GM18526 (cell line): ENCODE data around the gene CHMP2A.

ENCODE experiments used
- POLR2A ChIP-seq: IDR thresholded peaks from 3 replicates; pipeline ENCODE4 v1.6.1; 2011; ENCODE audit not compliant: insufficient read length; ENCODE audit errors: extremely low read depth

CHMP2A gene

DNA sequence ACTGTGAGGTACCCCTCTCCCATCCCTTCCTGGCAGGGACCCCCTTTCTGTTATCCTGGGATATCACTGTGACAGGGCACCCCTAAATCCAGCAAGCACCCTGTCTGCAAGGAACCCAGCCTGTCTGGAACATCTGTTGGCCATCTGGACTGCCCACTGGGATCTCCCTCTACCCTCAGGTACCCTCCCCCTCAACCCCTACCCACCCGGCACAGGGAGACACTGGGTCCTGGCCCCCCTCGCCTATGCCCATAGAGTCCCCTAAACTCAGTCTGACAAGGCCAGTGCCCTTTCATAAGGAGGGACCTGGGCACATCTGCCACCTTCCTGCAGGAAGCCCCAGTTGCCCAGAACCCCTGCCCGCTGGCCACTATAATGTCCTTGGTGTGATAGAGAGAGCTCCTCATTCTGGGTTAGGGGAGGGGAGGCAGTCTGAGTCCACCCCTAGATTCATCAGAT is 40.3 kb downstream of the CHMP2A start:
- TF ChIP-seq POLR2A = no peak

DNA sequence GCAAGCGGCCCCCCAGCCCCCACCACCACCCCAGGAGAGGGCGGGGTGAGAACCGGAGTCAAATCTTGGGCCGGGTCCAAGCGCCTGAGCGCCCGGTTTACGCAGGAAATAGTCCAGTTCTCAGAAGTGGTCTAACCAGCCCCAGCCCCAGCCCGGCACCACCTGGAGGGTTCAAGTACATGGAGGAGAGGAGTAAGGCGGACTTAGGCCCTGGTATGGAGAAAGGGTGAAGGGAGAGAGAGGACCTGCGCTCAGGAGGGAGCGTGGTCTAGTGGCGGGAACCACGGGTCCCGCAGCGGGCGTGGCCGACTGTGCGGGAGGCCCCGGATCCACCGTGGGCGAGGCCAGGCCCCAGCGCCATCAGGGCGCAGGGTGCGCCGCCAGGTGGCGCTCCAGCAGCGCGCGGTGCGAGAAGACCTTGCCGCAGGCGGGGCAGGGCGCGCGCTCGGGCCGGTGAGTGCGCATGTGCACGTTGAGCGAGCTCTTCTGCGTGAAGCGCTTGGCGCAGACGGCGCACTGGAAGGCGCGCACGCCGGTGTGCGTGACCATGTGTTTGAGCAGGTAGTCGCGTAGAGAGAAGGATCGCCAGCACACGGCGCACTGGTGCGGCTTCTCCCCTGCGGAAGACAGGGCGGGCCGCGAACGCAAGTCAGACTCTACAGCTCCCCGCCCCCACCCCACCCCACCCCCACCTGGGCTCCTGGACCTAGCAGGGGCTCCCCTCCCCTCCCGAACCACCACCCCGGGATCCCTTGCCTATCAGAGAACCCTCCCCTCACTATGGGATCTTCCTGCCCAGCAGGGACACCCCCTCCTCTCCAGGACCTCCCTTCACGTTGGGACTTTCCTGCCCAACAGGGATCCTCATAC is 41.0 kb downstream of the CHMP2A start:
- peak; percentile 81 for TF ChIP-seq POLR2A

DNA sequence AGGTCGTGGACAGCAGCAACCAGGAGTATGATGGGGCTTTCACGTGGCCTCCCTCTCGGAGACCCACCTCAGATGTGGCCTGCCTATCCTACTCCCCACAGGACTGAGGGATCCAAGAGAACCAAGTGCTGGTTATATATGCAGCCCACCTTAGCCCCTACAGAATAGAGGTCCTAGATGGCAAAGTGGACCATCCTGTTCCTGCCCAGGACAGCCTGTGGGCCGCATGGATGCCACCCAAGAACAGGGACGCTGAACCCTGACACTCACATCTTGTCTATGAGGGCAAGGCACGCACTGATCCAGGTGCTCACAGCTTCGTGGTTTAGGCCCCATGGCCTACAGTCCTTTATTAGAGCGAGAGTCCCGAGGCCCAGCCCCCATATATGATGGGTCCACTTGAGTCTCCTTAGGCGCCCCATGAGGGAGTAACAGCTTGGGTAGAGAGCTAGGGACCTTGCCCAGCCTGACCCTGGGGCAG is 41.7 kb downstream of the CHMP2A start:
- TF ChIP-seq POLR2A = no peak

DNA sequence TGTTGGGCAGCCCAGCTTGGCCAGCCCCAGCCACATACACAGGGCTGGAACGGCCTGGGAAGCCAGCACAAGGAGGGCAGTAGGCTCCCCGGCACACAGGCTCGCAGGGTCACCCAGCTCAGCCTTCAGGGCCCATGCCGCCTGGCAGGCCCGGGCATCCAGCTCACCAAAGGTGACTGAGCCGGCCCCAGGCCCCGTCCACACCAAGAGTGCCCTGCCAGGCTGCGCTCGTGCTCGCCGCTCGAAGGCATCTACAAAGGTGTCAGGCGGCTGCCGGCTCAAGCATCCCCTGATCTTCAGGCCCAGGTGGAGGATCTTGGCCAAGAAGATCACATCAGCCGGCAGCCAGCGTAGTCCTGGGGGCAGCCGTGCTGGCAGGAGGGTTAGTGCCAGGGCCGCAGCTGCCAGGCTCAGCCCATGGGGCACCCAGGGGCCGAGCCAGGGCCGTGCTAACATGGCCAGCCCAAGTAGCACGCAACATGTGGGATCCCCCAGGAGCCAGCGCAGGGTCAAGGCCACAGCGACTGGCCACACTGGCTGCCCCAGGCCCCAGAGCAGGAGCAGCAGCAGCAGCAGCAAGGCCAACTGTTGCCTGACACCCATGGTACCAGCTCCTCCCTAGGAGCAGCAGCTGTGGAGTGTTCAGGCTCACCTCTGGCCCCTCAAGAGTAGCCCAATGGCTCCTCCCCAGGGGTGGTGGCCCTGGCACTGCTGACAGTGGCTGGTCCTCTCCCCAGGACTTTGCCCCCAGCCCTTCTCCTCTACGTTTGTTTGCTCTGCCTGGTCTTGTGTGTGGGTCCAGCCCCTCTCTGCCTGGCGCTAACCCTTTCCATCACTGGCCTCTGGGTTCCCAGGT is 43.3 kb downstream of the CHMP2A start, which contains the start of gene SLC27A5:
Gene SLC27A5, minus strand, starts transcription at position 640 of the 856 bp plus-strand sequence. Its CDS starts 37 bp downstream, at position 603.
- TF ChIP-seq POLR2A = no peak

DNA sequence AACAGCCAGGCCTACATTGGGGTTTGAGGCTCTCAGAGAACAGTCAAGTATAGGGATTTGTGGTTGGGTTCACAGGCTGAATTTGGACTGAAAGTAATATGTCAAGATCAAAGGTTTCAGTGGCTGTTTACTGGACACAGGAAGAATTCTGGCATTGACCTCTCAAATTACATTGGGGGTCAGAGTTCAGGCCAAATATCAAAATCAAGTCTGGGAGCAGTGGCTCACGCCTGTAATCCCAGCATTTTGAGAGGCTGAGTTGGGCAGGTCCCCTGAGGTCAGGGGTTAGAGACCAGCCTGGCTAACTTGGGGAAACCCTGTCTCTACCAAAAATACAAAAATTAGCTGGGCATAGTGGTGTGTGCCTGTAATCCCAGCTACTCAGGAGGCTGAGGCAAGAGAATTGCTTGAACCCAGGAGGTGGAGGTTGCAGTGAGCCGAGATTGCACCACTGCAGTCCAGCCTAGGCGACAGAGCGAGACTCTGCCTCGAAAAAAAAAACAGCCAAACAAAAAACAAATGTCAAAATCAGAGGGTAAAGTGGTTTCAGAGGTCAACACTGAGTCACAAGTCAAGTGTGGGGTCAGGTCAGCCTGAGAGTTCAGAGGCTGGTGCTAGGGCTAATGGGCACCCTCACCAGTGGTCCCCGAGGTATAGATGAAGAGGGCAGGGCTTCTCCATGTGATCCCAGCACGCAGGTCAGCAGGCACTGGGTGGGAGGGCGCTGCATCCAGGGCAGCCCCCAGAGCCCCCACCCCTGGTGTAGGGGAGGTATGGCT is 44.6 kb downstream of the CHMP2A start:
- TF ChIP-seq POLR2A = no peak

DNA sequence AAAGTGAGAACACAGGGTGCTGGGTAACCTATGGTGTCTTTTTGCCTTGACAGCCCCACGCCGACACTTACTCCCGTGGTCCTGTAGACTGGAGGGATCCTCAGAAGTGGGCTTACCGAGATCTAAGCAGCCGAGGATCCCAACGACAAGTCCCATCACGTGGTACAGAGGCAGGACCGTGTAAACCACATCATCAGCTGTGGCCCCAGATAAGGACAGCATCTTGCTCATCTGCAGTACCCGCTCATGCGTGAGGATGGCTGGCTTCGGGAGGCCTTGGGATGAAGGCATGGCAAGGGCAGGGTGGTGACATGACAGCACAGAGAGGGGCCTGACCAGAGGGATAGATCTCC is 45.2 kb downstream of the CHMP2A start:
- no peak for TF ChIP-seq POLR2A
